Hematopoietic multipotent progenitor cell treated with erythropoietin and hydrocortisone succinate and interleukin-3 and kit ligand, for 6 days (in vitro differentiated cells): ENCODE data around the gene VAX1.

Source experiments
- DNase-seq: peaks from one replicate; pipeline ENCODE4 v3.0.0-alpha.2; 2015

The VAX1 gene

DNA sequence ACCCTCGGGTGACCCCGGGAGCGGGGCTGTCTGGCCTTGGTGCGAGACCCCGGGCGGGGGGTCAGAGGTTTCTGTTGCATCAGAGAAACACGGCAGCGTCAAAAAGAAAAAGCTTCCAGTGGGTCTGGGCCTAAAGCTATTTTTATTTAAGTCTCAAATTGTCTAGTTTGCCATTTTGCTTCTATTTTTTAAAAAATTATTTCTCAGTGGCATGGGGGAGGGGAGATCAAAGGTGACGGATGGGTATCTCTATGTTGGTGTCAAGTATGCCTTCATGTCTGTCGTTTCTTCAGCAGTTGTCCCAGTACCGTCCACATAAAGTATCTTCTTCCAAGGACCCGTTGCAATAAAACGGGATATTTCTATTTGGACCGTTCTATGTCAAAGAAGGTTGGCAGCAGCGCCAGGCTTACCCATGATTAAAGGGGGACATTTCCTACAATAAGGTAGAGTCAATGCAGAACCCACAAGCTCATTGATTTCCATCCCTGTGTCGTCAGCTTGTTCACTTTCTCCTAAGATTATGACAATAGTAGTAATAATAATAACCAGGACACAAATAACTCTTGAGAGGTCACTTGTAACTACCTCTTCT is 26.0 kb upstream of the VAX1 start:
- no peak for DNase-seq

DNA sequence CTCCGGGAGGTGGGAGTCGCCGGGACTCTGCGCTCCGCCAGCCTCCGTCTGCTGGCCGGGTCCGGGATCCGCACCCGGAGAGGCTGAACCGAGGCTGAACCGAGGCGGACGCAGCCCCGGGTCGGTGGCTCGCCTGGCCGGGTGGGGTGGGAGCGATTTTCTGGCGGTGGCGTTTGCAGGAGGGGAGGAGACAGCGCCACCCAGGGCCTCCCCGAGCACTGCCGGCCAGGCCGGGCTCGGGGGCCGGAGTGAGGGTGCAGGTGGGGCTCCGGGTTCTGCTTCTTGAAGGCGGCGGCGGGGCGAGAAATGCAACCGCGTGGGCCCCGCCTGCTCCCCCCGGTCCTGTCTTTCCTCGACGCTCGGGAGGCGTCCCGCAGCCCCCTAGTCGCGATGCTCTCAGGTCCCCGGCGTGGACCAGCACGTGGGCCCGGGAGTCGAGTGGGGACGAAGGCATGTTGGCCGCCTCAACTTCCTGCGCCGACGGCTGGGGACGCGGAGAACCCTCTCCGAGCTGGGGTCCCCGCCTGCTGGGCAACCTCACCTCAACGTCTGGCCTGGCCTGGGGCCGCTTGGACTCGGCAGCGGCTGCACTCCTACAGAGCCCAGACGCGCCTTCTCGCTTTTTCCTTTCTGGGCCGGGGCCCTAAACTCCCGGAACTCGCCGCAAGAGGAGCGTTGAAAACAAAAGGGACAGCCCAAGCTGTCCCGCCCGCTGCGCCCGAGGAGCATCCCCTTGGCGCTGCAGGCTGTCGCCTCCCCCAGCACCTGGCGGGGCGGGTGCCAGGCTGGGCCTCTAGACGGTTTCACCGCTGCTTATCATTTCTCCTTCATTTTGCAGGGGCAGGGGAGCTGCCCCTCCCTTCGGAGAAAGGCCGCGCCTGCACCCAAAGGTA is 25.2 kb upstream of the VAX1 start:
- DNase-seq, result no peak

DNA sequence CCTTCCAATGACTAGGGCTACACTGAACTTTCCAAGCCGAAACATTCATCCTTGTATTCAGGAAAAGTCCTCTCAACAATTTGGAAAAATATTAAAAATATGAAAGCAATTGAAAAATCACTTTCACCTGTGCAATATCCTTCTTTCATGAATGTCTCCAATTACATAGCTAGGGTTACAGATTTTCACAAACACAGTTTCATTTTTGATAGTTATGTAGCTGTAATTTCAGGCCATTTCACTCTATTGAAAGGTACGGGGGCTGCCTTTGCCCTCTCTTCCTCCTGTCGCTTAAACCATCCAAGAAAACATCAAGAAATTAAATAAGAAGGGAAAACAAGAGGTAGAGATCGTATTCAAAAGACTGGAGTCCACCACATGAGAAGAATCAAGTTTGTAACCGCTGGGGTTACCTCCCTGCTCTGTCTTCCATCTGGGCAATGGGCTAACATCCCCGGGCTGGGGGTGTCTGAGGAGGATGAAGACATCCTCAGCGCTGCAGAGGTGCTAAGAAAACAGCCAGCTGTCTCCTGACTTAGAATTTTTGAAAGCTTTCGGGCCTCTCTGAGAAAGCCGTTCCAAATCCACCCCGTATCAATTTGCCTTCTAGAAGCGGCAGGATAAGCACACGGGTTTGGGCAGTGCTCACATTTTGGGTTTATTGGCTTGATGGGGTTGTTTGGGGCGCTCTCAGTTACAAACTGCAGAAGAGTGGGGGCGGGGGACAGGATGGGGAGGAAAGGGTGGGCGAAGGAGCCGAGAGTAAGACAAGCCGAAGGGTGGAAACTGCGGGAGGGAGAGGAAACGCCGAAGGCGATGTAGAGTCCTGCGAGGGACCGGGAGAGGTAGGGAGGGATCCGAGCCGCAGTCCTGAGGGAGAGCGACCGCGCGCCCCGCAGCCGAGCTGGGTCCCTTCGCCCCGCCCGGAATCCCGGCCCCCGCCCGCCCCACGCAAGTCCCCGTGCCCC is 24.3 kb upstream of the VAX1 start:
- no peak for DNase-seq

DNA sequence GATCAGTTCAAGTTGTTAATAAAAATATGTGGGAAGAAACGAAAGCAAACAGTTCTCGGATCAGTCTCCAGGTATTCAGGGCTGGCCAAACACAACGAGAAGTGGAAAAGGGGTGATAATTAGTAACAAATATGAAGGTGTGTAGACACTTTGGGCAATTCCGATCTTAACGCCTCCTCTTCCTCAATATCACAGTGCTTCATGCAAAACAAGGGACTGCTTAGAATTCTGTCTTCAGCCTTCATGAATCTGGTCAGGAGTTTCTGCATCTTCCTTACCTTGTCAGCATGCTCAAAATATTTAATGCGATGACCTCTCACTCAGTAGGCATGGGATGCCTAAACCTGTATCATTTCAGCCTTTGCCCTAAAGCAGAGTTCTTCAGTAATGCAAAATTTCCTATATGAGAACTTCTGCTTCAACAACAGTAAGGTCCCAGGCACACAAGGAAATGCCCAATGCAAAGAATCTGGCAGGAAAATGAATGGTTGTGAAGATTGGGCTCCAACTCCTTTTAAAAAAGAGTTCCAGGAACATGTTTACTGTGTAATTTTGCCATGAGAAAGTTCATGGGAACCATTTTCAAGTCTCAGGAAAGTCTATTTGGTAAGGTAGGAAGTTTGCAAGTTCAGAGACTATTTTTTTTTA is 23.4 kb upstream of the VAX1 start:
- DNase-seq, result no peak

DNA sequence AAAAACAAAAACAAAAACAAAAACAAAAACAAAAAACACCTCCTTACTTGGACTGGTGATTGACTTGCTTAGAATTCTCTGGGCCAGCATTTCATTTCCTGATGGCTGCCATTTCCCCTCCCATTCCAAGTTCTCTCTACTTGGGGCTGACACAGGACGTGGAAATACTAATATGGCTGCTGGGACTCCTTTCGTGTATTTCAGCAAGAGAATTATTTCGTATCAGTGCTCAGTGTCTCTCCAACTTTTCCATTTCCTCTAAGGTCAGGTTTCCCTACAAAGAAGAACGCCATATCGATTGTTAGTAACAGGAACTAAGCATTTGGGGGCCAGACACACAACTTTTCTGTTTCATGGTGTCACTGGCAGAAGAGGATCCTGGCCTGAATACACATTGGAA is 22.5 kb upstream of the VAX1 start:
- DNase-seq, result no peak

DNA sequence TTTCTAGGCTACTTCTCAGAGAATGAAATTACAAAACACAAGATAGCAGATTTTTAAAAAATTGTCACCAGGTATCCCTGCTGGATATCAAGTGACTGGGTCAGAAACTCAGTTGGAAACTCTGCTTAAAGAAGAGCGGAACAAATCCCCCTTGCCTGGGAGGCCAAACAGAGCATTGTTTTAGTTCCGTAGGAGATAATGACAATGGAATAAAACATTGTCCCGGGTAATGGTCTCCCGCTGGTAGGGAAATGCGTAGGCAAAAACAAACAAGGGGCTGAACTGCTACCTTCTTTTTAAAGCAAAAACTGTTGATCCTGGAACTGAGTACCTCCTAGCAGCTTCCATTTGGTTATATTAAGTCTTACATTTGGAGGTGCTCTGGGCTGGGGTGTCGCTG is 21.3 kb upstream of the VAX1 start:
- DNase-seq, result no peak

DNA sequence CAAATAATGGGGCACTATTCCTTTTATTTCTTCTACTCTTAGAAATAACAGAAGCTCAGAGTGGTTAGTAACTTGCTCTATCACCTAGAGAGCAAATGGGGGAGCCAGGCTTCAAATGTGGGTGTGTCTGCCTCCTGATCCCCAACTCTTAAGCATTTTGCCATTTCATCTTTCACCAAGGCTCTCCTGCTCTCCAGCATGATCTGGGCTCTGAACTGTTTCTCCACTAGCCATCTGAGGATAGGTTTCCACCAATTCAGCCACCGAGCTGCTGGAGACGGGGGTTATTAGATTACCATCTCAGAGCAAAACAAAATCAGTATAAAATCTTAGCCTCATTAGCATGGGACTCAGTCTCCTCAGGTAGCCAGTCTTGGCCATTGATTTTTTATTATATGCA is 20.2 kb upstream of the VAX1 start:
- no peak for DNase-seq

DNA sequence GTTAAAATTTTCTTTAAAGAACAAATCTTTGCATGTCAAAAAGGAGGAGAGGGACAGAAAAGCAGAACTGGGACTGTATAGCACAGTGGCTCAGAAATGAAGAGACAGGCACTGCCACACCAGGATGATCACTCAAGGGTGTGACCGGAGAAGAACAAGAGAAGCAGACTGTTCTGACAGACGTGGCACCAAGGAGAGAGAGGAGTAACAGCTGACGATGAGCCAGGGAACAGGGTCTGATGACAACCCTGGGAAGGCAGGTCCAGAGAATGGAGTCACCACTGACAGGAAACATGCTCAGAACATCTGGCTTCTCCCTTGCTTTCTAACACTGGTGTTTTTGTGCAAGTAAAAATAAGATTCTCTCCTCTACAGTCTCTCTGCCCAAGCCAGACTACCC is 14.6 kb upstream of the VAX1 start:
- no peak for DNase-seq

DNA sequence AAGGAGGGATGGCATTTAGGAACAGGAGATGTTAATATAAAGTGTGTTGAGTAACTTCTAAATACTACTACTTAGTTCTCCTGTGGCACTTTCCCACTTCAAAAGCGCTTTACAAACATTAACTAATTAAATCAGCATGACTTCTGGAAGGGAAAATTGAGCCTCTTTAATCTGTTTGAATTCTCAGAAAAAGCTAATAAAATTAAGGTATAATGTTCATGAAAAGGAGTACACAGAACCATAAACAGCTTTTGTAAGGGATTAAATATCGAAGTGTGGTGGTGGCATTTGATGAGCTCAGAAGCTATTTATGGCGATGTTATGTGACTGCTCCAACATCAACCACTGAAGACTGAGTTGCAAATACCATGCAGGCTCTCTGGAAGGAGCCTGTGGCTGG is 10.2 kb upstream of the VAX1 start:
- DNase-seq, result no peak

DNA sequence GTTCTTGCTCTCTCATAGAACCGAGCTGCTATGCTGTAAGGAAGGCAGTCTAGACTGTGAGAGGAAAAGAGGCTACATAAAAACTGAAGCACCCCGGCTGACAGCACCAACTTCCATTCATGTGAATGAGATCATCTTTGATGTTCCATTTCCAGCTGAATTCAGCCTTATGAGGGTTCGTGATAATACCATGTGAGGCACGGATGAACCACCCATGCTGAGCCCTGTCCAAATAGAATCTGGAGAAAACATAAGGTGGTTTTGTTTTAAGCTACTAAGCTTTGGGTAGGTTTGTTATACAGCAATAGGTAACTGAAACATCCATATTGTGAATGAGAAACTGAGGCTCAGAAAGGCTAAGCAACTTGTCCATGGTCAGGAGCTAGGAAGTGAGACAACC is 6.9 kb upstream of the VAX1 start:
- DNase-seq, result no peak

DNA sequence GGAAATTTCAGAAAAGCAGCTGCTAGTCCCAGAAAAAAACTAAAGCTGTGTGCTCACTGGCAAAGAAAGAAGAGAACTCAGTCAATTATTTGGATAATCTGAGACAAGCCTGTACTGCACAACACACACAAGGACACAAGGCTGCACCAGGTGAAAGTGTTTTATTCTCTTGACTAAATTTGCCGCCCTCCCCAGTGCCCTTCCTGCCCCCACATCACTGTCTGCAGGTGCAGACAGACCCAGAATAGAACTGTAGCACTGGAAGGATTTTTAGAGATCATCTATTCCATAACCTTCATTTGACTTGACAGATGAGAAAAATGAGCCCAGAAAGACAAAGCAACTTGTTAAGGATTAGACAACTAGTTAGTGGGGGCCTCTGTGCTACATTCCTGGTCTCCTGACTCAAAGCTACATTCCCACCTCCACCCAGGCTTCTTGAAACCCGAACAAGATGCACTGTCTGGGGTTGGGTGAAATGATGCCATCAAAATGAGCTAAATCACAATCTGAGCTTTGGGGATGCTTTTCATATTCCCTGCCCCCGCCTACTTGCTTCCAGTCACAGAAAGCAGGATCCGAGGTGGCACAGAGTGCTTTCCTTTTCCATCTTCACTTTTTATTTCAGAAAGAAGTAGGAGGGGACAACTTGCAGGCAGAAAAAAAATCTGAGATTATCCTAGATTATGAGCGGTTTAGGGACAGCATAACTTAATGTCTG is 5.2 kb upstream of the VAX1 start:
- no peak for DNase-seq

DNA sequence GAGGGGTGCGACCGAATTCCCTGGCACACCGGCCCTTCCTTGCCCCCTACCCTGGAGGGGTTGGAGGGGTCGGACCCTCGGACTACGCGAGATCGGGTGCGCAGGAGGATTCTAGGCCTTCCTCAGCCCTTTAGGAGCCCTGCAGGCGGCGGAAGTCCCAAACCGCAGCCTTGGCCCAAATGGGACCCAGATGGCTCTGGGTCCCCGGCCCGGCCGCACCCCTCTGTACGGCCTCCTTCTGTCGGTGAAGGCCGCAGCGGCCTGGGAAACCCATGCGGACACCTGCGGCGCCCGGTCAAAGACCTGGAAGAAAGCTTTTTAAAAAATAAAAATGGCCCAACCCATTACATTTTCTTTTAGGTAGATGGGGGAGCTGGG is 2.4 kb upstream of the VAX1 start:
- DNase-seq, result no peak

DNA sequence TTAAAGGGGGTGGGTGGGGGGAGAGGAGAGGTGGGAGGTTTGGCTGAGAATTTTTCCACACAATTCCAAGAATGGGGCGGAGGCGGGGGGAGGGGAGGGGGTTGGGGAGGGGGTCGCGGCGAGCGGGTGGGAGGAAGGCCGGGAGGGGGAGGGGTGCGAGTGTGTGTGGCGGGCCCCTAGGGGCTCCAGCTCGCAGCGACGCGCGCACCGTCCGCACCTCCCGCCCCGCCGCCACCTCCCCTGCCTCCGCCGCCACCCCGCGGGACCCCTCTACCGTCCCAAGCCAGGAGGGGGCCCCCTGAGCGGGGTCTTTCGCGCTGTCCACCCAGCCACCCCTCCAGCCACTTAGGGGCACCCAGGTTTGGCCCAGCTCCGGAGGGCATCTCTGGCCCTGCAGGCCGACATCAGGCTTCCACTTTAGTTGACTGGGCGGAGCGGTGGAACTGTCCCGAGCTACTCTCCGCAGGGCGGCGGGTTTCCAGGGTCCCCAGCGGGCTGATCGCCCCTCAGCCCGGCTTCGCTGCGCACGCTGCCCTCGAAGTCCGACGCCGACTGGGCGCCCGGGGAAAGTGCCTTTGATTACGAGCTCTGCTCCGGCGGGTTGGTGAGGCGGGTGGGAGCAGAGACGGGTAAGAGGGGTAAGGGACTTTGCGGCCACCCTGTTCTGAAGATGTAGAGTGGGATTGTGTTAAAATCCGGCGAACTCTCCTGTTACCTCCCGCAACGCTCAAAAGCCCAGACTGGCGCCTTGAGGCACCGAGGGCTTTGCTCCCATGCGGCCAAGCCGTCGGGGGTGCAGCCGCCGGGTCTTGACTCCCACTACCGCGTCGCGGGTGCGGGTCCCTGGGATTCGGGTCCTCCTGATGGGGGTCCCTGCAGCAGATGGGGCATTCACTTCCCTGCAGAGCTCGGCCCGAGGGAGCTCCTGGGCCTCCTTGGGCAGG is 1.8 kb upstream of the VAX1 start:
- DNase-seq, result no peak

DNA sequence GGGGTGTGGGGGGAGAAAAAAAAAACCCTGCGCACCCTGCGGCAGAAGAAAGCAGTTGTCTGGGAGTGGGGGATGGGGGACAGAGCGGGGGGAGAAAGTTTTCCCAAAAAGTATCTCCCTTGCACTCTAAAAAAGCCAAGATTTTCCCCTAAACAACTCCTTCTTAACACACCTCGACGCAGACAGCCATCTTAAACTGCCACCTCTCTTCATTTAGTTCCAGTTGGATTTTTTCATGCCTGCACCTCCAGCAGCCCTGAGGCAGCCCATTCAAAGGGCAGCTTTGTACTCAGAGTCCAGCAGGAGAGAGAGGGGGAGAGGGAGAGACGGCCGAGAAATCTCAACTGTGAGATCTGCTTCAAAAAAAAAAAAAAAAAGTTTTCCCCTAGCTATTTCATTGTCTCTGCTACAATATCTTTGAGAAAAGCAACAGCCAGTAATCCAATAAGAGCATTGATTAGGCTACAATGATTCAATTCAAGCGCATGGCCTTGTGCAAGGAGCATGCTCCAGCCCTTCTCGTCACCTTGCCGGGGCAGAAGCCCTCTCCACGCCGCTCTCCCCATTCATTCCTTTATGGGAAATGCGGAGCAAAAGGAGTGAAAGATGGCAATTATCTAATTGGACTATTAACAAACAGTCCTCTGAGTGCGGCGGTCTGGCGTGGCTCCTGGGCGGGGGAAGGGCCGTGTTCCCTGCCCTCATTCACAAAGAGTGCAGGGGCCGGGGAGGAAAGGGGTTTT is 939 bp upstream of the VAX1 start:
- DNase-seq, result no peak

DNA sequence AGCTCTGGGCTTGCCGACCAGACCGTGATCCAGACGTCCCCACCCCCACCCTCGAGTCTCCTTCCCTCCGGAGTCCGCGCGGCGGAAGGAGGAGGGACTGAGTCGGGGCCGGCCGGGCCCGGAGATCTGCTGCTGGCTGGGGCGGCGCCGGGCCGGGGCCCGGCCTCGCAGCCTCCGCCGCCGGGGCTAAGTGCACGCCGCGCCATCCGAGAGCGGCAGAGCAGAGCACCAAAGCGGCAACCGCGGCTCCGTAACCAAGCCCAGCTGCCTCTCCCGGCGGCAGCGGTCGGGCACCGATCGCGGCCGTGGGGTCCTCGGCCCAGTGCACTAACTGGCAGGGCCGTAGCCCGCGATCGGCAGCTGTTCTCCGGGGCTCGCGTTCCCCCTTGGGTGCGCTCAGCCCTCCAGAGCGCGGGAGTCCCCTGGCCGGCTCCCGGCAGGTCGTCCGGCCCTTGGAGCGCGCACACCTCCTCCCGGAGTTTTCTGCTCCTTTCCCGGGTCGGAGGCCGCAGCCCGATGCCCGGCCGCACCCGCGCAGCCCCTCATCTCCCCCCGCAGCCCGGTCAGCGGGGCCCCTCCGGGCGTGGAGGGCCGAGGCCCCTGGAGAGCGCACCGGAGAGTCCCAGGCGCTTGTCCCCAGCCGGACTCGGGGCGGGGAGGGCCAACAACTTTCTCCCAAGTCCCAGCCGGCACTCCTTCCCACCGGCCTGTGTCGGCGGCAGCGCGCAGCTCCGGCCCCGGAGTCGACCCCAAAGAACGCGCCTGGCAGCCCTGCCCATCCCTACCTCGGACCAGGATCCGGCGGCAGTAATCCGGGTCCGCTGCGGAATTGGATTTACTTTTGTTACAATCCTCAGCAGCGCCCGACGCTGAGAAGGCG is 799 bp downstream of the VAX1 start:
- no peak for DNase-seq

DNA sequence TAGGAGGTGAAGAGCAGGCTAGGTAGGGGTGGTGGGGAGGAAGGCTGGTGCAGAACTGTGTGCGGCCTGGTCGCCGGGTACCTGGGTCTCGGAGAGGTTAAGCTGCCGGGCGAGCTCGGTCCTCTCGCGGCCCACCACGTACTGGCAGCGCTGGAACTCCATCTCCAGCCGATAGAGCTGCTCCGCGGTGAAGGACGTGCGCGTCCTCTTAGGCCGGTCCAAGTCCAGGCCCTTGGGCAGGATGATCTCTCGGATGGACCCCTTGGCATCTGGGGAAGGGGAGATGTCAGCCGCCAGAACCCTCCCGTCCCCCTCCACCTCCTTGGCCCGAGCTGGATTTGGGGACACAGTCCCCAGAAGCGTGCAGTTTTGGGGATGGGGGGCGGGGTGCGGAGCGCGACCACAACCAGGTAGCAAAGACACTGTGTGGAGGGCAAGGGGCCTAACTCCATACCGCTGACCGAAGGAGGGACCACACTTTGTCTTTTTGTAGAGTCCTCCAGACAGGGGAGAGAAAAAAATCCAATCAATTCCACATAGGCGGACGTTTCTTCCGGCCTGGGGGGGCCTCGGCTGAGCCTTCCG is 1.6 kb downstream of the VAX1 start:
- DNase-seq, result no peak

DNA sequence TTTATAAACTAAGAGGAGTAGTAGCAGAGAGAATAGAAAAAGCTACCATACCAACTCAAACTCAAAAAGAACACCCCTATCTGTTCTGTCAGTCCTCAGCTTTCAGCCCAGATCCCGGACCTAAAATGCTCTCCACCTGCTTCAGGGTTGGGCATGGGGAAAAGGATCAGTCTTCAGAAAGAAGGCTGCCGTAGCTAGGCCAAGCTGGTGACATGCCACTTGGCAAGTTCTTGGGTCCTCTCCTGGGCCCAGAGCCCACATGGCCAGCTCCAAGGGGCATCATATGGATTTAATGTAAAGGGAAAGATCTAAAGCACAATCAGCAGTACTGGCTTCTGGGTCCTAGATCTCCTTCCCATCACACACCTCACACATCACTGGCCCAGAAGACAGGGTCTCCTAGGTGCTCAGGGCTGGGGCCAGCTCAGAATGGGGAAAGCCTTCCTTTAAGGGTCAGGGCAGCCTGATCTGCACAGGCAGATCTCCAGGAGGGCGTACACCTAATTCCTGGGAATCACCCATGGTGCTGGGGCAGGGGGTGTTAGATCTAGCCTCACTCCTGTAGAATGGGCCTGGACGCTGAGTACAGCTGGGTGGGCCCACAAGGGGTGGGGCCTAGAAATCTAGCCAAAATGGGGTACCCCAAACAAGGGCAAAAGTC is 2.5 kb downstream of the VAX1 start:
- no peak for DNase-seq

DNA sequence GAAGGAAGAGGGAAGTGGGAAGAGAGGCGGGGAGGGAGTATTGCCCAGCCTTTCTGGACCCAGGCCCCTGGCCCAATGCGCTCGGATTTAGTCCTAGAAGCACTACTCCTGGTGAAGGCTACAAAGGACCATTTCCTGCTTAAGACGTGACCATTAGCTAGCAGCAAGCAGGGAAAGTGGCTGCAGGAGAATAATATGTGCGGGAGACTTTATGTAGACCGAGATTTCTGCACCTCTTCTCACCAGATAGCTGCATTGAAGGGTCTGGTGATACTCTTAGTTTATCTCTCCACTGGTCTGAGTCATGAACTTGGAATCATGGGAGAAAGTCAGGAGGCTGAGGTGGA is 3.1 kb downstream of the VAX1 start:
- DNase-seq, result no peak
